Keratinocyte (primary cell): Measurements from ENCODE around the gene NDUFA11. TPM values are rescaled to one million over a fixed set of nuclear protein-coding genes. Genes with fewer than 3 reads are reported as not detected.

Experiments
- DNase-seq: peaks from one replicate; pipeline ENCODE4 v3.0.0-alpha.2; 2011; ENCODE audit warnings: low read depth, missing footprints, low spot score
- FAIRE-seq: peaks from 2 replicates; lab custom pipeline; 2011; peaks lifted over from hg19 to GRCh38; lab: Jason Lieb, UNC
- H2AFZ ChIP-seq: 2 replicates; pipeline ENCODE4 v1.6.0; 2012; ENCODE audit warnings: low read length, control low read depth, inconsistent platforms; ENCODE audit not compliant: control insufficient read depth
- H3K27ac ChIP-seq: 2 replicates; pipeline ENCODE4 v1.5.1; 2011; ENCODE audit warnings: low read length; ENCODE audit not compliant: control insufficient read depth, insufficient read depth
- H3K27me3 ChIP-seq: 3 replicates; pipeline ENCODE4 v1.6.0; 2011; ENCODE audit warnings: low read length; ENCODE audit not compliant: control insufficient read depth, insufficient read depth; ENCODE audit errors: extremely low read depth
- H3K36me3 ChIP-seq, 2 experiments: 2 replicates in 1 of 2; 3 replicates in 1 of 2; pipeline ENCODE4 v1.5.1; 2011; ENCODE audit warnings: low read length in 2 of 2, mild to moderate bottlenecking in 1 of 2; ENCODE audit not compliant: control insufficient read depth in 2 of 2, insufficient read depth in 2 of 2; ENCODE audit errors: extremely low read depth in 1 of 2
- H3K4me1 ChIP-seq: 3 replicates; pipeline ENCODE4 v1.5.1; 2011; ENCODE audit warnings: low read length; ENCODE audit not compliant: control insufficient read depth, insufficient read depth; ENCODE audit errors: extremely low read depth
- H3K4me2 ChIP-seq: 3 replicates; pipeline ENCODE4 v1.6.0; 2011; ENCODE audit warnings: low read depth, low read length; ENCODE audit not compliant: control insufficient read depth, insufficient read depth; ENCODE audit errors: extremely low read depth
- H3K4me3 ChIP-seq, 3 experiments: fragments of 200-600 bp in 1 of 3; sonication (generic) in 1 of 3; 2 replicates in 2 of 3; 3 replicates in 1 of 3; pipeline ENCODE4 v1.5.1; 2011 to 2016; ENCODE audit warnings: low read length in 3 of 3, mild to moderate bottlenecking in 3 of 3, control low read depth in 2 of 3, inconsistent platforms in 1 of 3, low read depth in 1 of 3, mixed read lengths in 1 of 3, mixed run types in 1 of 3, moderate library complexity in 1 of 3; ENCODE audit not compliant: control insufficient read depth in 2 of 3, insufficient read depth in 2 of 3; ENCODE audit errors: extremely low read depth in 1 of 3
- H3K79me2 ChIP-seq: 2 replicates; pipeline ENCODE4 v1.6.0; 2012; ENCODE audit warnings: low read length; ENCODE audit not compliant: control insufficient read depth, insufficient read depth
- H3K9ac ChIP-seq: 3 replicates; pipeline ENCODE4 v1.6.0; 2011; ENCODE audit warnings: low read length; ENCODE audit not compliant: control insufficient read depth, insufficient read depth; ENCODE audit errors: extremely low read depth
- H3K9me1 ChIP-seq: 3 replicates; pipeline ENCODE4 v1.6.0; 2011; ENCODE audit warnings: low read length; ENCODE audit not compliant: control insufficient read depth, insufficient read depth; ENCODE audit errors: extremely low read depth
- H3K9me3 ChIP-seq: 2 replicates; pipeline ENCODE4 v1.5.1; 2012; ENCODE audit warnings: low read depth, low read length; ENCODE audit not compliant: control insufficient read depth
- H4K20me1 ChIP-seq: 3 replicates; pipeline ENCODE4 v1.6.0; 2011; ENCODE audit warnings: low read length; ENCODE audit not compliant: control insufficient read depth, insufficient read depth; ENCODE audit errors: extremely low read depth
- EZH2 ChIP-seq: IDR thresholded peaks from one replicate; pipeline ENCODE4 v1.6.1; 2012; ENCODE audit warnings: inconsistent platforms, mild to moderate bottlenecking, low read length, moderate library complexity
- dilution Hi-C: fragments of 300-500 bp; cut with MboI; formaldehyde crosslinking; loops from one replicate; pipeline ENCODE4 v1.7.0; 2020; ENCODE audit warnings: low sequenced_read_pairs; ENCODE audit not compliant: extremely low pct_ligation_motif_present
- polyA plus RNA-seq, 5 experiments: library from polyadenylated mRNA; depleted of rRNA in 3 of 5; stranded (reverse) in 3 of 5; stranded (forward) in 1 of 5; unstranded in 1 of 5; fragments of >200 nt; gene quantifications; 1 replicate in 1 of 5; 2 replicates in 3 of 5; 3 replicates in 1 of 5; pipeline versions ENCODE4 v1.2.1 to v1.2.3, GENCODE V29; 2011 to 2012; ENCODE audit warnings: missing spikeins in 2 of 5, low read depth in 1 of 5, low replicate concordance in 1 of 5
- TF ChIP-seq, protein P1 (sequence below), 3 experiments: IDR thresholded peaks in 1 of 3; conservative IDR thresholded peaks in 1 of 3; optimal IDR thresholded peaks in 1 of 3; 2 replicates in 2 of 3; 3 replicates in 1 of 3; pipeline versions ENCODE3 to v1.5.1; 2011; ENCODE audit warnings: low read length in 3 of 3, mild to moderate bottlenecking in 3 of 3, moderate library complexity in 2 of 3, control low read depth in 1 of 3, inconsistent platforms in 1 of 3; ENCODE audit not compliant: insufficient read depth in 2 of 3; ENCODE audit errors: extremely low read depth in 1 of 3

NDUFA11 gene
- polyA plus RNA-seq, 1 donor (not counting 4 experiments of a cell fraction or from before 2014, with no cell fraction given) = 122 TPM

DNA sequence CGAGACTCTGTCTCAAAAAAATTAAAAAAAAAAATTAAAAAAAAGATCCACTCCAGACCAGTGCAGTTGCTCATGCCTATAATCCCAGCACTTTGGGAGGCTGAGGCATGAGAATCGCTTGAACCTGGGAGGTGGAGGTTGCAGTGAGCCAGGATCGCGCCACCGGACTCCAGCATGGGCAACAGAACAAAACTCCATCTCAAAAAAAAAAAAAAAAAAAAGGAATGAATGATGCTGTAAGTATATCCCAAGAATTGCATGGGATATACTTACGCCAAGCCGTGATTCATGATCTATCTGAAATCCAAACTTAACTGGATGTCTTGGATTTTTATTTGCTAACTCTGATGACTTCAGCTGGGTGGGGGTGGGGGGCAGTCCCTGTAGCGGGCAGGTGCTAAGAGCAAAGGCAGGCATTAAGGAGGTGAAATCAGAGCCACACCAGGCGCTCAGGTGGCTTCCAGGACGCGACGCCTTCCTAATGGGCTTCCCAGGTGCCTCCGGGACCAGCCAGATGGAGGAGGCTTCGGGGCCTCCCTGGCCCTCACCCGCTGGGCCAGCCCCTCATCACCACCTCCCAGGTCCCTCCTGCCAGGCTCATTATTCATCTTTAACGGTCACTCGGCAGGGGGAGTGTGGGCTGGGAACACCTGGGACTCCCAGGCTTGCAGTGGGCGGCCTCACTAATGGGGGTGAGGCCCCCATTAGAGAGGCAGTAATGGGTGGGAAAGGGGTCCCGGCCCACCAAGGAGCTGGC lies 21.9 kb downstream of the NDUFA11 start:
- dilution Hi-C loops = no loop called here
- FAIRE-seq = no peak
- H3K27ac ChIP-seq = no peak overlapping the region

DNA sequence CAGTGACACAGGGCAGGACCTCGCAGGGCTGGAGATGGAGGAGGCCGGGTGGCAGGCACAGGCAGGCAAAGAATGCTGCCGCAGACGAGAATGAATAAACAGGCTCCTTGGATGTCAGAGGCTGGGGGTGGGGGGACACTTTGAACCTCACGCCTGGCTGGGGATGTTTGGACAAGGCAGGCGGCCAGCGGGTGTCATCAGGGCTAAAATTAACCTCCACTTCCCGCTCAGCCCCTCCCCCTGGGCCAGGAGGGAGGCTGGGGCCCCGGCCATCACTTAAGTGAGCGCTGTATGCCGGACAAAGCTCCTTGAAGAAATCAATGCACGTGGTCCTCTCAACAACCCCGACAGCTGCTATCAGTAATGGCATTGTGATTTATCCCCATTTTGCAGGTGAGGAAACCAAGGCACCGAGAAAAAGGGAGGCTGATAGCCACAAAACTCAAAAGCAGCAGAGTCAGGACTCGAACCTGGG lies 22.9 kb downstream of the NDUFA11 start:
- H3K27ac ChIP-seq = no peak overlapping the region
- H3K36me3 ChIP-seq = no peaks in the 10 kb centered on the region
- no peaks in the 10 kb centered on the region for H4K20me1 ChIP-seq
- no peaks in the 10 kb centered on the region for H3K79me2 ChIP-seq
- dilution Hi-C loops = no loop called here
- H3K9ac ChIP-seq = no peak overlapping the region
- no peak for TF ChIP-seq EZH2
- TF ChIP-seq, protein P1, sequence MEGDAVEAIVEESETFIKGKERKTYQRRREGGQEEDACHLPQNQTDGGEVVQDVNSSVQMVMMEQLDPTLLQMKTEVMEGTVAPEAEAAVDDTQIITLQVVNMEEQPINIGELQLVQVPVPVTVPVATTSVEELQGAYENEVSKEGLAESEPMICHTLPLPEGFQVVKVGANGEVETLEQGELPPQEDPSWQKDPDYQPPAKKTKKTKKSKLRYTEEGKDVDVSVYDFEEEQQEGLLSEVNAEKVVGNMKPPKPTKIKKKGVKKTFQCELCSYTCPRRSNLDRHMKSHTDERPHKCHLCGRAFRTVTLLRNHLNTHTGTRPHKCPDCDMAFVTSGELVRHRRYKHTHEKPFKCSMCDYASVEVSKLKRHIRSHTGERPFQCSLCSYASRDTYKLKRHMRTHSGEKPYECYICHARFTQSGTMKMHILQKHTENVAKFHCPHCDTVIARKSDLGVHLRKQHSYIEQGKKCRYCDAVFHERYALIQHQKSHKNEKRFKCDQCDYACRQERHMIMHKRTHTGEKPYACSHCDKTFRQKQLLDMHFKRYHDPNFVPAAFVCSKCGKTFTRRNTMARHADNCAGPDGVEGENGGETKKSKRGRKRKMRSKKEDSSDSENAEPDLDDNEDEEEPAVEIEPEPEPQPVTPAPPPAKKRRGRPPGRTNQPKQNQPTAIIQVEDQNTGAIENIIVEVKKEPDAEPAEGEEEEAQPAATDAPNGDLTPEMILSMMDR (optimal IDR thresholded peaks at IDR 0.05 in 1 of 3, IDR thresholded peaks at IDR 0.05 in 1 of 3, conservative IDR thresholded peaks at IDR 0.05 in 1 of 3; ENCODE audit: extremely low read depth in 1 of 3, insufficient read depth in 2 of 3, low read length in 3 of 3) = no peak
- no peaks in the 10 kb centered on the region for H3K9me1 ChIP-seq
- peaks cover 9% of the 10 kb centered on the region for H3K27me3 ChIP-seq
- H3K4me2 ChIP-seq = no peak overlapping the region
- no peak overlapping the region for H3K4me3 ChIP-seq
- H3K4me1 ChIP-seq = peaks cover 7% of the 10 kb centered on the region
- FAIRE-seq (no peak), DNase-seq (no peak)
- H2AFZ ChIP-seq = no peak overlapping the region
- H3K9me3 ChIP-seq = no peaks in the 10 kb centered on the region

More for the DNA sequence above, 21.9 kb downstream of the NDUFA11 start:
- H4K20me1 ChIP-seq = no peaks in the 10 kb centered on the region
- H3K27me3 ChIP-seq = peaks cover 9% of the 10 kb centered on the region
- H2AFZ ChIP-seq = no peak overlapping the region
- H3K9ac ChIP-seq = no peak overlapping the region
- no peaks in the 10 kb centered on the region for H3K79me2 ChIP-seq
- no peak overlapping the region for H3K4me3 ChIP-seq
- H3K4me1 ChIP-seq = peaks cover 7% of the 10 kb centered on the region
- no peak for TF ChIP-seq EZH2
- TF ChIP-seq, protein P1 (optimal IDR thresholded peaks at IDR 0.05 in 1 of 3, IDR thresholded peaks at IDR 0.05 in 1 of 3, conservative IDR thresholded peaks at IDR 0.05 in 1 of 3; ENCODE audit: extremely low read depth in 1 of 3, insufficient read depth in 2 of 3, low read length in 3 of 3) = no peak
- DNase-seq = no peak
- H3K36me3 ChIP-seq = no peaks in the 10 kb centered on the region
- no peaks in the 10 kb centered on the region for H3K9me3 ChIP-seq
- H3K4me2 ChIP-seq = no peak overlapping the region
- no peaks in the 10 kb centered on the region for H3K9me1 ChIP-seq
